ENCODE results near the gene EPC2.

GRCh38 chr2:148604927-148605326 lies 39.6 kb upstream of the EPC2 start:
- TF ChIP-seq CTCF (conservative IDR thresholded peaks at IDR 0.05; ENCODE audit: low read length), result no peak
- TF ChIP-seq EZH2phosphoT487 (IDR thresholded peaks at IDR 0.05; ENCODE audit: borderline replicate concordance), result no peak
